MM.1S (cell line): Measurements from ENCODE around the gene FOXP2.

Experiments used
- DNase-seq: peaks from one replicate; pipeline ENCODE4 v3.0.0-alpha.2; 2015
- H2AFZ ChIP-seq: fragments of 300-600 bp; sonication (generic); 2 replicates; pipeline ENCODE4 v1.6.0; 2016; ENCODE audit warnings: antibody characterized with exemption, low read length
- H3F3A ChIP-seq: fragments of 300-600 bp; sonication (generic); 2 replicates; pipeline ENCODE4 v1.6.1; 2016; ENCODE audit warnings: mild to moderate bottlenecking, antibody characterized with exemption, low read length, moderate library complexity, mixed read lengths; ENCODE audit not compliant: insufficient read depth
- H3K27ac ChIP-seq: fragments of 300-600 bp; sonication (generic); 2 replicates; pipeline ENCODE4 v1.5.1; 2016; ENCODE audit warnings: mild to moderate bottlenecking, low read length
- H3K27me3 ChIP-seq: fragments of 300-600 bp; sonication (generic); replicated peaks from 2 replicates; pipeline ENCODE4 v1.6.0; 2016; ENCODE audit warnings: low read length; ENCODE audit not compliant: insufficient read depth
- H3K36me3 ChIP-seq: fragments of 300-600 bp; sonication (generic); replicated peaks from 2 replicates; pipeline ENCODE4 v1.6.1; 2016; ENCODE audit warnings: mild to moderate bottlenecking, low read length, mixed read lengths; ENCODE audit not compliant: insufficient read depth
- H3K4me1 ChIP-seq: fragments of 300-600 bp; sonication (generic); 2 replicates; pipeline ENCODE4 v1.6.1; 2016; ENCODE audit warnings: low read length, mixed read lengths
- H3K4me2 ChIP-seq: fragments of 300-600 bp; sonication (generic); 2 replicates; pipeline ENCODE4 v1.6.0; 2016; ENCODE audit warnings: low read depth, low read length
- H3K4me3 ChIP-seq: fragments of 300-600 bp; sonication (generic); 2 replicates; pipeline ENCODE4 v1.5.1; 2016; ENCODE audit warnings: low read length, mixed read lengths
- H3K79me2 ChIP-seq: fragments of 300-600 bp; sonication (generic); 2 replicates; pipeline ENCODE4 v1.6.1; 2016; ENCODE audit warnings: mixed run types, low read length, mixed read lengths
- H3K9ac ChIP-seq: fragments of 300-600 bp; sonication (generic); 2 replicates; pipeline ENCODE4 v1.6.1; 2016; ENCODE audit warnings: low read length, mixed read lengths
- H3K9me2 ChIP-seq: fragments of 300-600 bp; sonication (generic); replicated peaks from 2 replicates; pipeline ENCODE4 v1.6.1; 2016; ENCODE audit warnings: mild to moderate bottlenecking, low read length, mixed read lengths; ENCODE audit not compliant: insufficient read depth
- H3K9me3 ChIP-seq: fragments of 300-600 bp; sonication (generic); replicated peaks from 2 replicates; pipeline ENCODE4 v1.6.1; 2016; ENCODE audit warnings: mild to moderate bottlenecking, low read length, mixed read lengths; ENCODE audit not compliant: insufficient read depth
- H4K20me1 ChIP-seq: fragments of 300-600 bp; sonication (generic); 2 replicates; pipeline ENCODE4 v1.6.1; 2016; ENCODE audit warnings: mild to moderate bottlenecking, low read length, moderate library complexity, mixed read lengths; ENCODE audit not compliant: insufficient read depth
- EZH2 ChIP-seq: fragments of 300-600 bp; sonication (generic); optimal IDR thresholded peaks from 2 replicates; pipeline ENCODE3; 2017; ENCODE audit warnings: low read depth, mild to moderate bottlenecking, antibody characterized with exemption, low read length, mixed read lengths
- EZH2phosphoT487 ChIP-seq: fragments of 300-600 bp; sonication (generic); IDR thresholded peaks from 2 replicates; pipeline ENCODE4 v1.6.1; 2018; ENCODE audit warnings: antibody characterized with exemption, low read length
- TF ChIP-seq, protein P1 (sequence below): fragments of 300-600 bp; sonication (generic); IDR thresholded peaks from 2 replicates; pipeline ENCODE4 v1.5.1; 2016; ENCODE audit warnings: antibody characterized with exemption, low read length, mixed read lengths

Gene FOXP2

DNA sequence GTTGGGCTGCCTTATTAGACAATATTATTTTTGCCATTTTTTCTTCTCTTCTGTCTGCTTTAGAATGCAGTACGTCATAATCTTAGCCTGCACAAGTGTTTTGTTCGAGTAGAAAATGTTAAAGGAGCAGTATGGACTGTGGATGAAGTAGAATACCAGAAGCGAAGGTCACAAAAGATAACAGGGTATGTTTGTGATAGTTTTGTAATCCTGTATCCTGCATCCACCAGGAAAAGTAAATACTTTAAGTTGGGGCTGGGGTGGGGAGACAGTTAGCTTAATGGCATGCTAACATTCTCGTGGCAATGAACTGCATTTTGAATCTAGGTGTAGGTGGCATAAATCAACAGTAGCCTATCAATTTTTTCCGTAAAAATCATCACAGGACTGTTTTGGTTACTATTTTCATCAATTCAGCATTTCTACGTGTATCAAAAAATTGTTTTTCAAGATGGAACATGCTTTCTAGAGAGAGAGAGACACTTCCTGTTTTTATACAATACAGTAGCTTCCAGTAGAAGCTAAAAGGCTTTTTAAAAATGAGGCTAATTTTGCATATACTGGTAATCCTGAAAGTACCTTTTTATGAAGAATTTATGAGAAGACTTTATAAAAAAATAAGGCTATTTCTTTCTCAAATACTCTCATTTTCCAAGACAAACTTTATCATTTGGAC lies 247.5 kb downstream of the FOXP2 start:
- H3K9ac ChIP-seq, result no peak overlapping the region
- no peaks in the 10 kb centered on the region for H3K9me2 ChIP-seq
- H4K20me1 ChIP-seq, result no peaks in the 10 kb centered on the region
- no peak overlapping the region for H3K27ac ChIP-seq
- no peaks in the 10 kb centered on the region for H3K9me3 ChIP-seq
- DNase-seq, result no peak
- H3K36me3 ChIP-seq, result no peaks in the 10 kb centered on the region
- H3K4me1 ChIP-seq, result peaks cover 6% of the 10 kb centered on the region
- no peak overlapping the region for H2AFZ ChIP-seq
- H3F3A ChIP-seq, result no peaks in the 10 kb centered on the region
- TF ChIP-seq EZH2, result no peak
- TF ChIP-seq EZH2phosphoT487, result no peak
- TF ChIP-seq, protein P1, sequence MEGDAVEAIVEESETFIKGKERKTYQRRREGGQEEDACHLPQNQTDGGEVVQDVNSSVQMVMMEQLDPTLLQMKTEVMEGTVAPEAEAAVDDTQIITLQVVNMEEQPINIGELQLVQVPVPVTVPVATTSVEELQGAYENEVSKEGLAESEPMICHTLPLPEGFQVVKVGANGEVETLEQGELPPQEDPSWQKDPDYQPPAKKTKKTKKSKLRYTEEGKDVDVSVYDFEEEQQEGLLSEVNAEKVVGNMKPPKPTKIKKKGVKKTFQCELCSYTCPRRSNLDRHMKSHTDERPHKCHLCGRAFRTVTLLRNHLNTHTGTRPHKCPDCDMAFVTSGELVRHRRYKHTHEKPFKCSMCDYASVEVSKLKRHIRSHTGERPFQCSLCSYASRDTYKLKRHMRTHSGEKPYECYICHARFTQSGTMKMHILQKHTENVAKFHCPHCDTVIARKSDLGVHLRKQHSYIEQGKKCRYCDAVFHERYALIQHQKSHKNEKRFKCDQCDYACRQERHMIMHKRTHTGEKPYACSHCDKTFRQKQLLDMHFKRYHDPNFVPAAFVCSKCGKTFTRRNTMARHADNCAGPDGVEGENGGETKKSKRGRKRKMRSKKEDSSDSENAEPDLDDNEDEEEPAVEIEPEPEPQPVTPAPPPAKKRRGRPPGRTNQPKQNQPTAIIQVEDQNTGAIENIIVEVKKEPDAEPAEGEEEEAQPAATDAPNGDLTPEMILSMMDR, result no peak
- H3K4me2 ChIP-seq, result no peak overlapping the region
- no peak overlapping the region for H3K4me3 ChIP-seq
- no peaks in the 10 kb centered on the region for H3K79me2 ChIP-seq
- H3K27me3 ChIP-seq, result no peaks in the 10 kb centered on the region

DNA sequence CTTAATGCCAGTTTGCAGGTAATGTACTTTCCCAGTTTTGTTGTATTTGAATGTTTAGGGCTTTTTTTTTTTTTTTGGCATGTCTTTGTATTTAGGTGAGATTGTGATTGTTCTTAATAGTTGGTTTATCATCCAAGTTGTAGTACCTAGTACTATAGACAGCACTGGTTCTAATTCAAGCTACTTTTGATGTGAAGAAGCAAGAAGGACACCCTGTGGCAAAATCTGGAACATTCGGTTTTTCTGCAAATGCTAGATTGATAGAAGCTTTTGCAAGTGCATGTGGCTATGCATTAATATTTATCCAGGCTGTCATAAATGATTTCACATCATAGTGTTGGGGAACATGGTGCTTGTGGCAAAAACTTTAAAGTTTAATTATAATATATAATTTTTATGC lies 248.9 kb downstream of the FOXP2 start:
- Histone ChIP-seq H3K27me3 (no peaks in the 10 kb centered on the region), H3K9ac (no peak overlapping the region), H3K9me3 (no peaks in the 10 kb centered on the region), H3K36me3 (no peaks in the 10 kb centered on the region), H3K4me3 (no peak overlapping the region), H3K27ac (no peak overlapping the region), H2AFZ (no peak overlapping the region), H3K79me2 (no peaks in the 10 kb centered on the region), H3K9me2 (no peaks in the 10 kb centered on the region), H4K20me1 (no peaks in the 10 kb centered on the region), H3K4me1 (peaks cover 13% of the 10 kb centered on the region), H3K4me2 (no peak overlapping the region), H3F3A (no peaks in the 10 kb centered on the region)
- TF ChIP-seq EZH2phosphoT487, result no peak
- TF ChIP-seq, protein P1, result peak; percentile 34
- peak; percentile 43 for DNase-seq

DNA sequence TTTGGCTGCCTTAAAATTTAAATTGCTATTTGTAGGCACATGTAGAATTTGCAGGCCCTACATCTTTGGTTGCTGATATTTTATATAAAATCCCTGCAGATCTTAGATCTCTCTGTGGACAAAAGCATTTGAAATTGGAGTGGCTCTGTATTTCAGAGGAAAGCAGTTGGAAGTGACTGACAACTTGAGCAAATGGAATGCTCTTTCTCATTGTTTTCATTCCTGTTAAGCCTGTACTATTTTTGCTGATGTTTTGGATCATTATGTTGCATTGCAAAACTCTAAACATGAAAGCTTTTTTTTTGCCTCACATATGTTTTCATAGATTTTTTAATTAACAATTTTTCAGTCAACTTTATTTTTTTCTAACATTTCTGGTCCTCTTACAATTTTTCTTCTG lies 256.1 kb downstream of the FOXP2 start:
- Histone ChIP-seq H3F3A (no peaks in the 10 kb centered on the region), H3K4me2 (no peak overlapping the region), H3K4me3 (no peak overlapping the region), H3K36me3 (no peaks in the 10 kb centered on the region), H2AFZ (no peak overlapping the region), H4K20me1 (no peaks in the 10 kb centered on the region), H3K79me2 (no peaks in the 10 kb centered on the region), H3K4me1 (peaks cover 13% of the 10 kb centered on the region), H3K9ac (no peak overlapping the region), H3K9me3 (no peaks in the 10 kb centered on the region), H3K27ac (no peak overlapping the region), H3K27me3 (no peaks in the 10 kb centered on the region), H3K9me2 (no peaks in the 10 kb centered on the region)
- no peak for DNase-seq
- TF ChIP-seq EZH2 (no peak), EZH2phosphoT487 (no peak)
- TF ChIP-seq, protein P1, result no peak
